ENCODE results near the gene SUCO. TPM values are rescaled to one million over a fixed set of nuclear protein-coding genes. Genes with fewer than 3 reads are reported as not detected.

Gene SUCO
- total and polyA plus RNA-seq, 2 of the 4 experiments (the other 2 are of a cell fraction) = 11.4 to 21.5 TPM

- DNase-seq (no peak), ATAC-seq (ENCODE audit: low read depth) (no peak)
- Histone ChIP-seq H3K23ac (ENCODE audit: low read depth, low read length) (no peak overlapping the region), H2AK9ac (replicated peaks; ENCODE audit: low read depth, low read length, poor library complexity) (no peak overlapping the region), H2AFZ (replicated peaks; ENCODE audit: low read length, poor library complexity) (no peak overlapping the region), H3K27ac (ENCODE audit: insufficient read depth, low read length) (no peak overlapping the region), H3K79me1 (ENCODE audit: low read depth in 1 of 2, low read length in 2 of 2) (no peaks in the 10 kb centered on the region), H3K56ac (ENCODE audit: extremely low read depth, insufficient read depth, low read length) (no peak overlapping the region), H2BK5ac (ENCODE audit: low read depth, low read length, poor library complexity, severe bottlenecking) (no peak overlapping the region), H3K4me1 (ENCODE audit: control insufficient read depth, insufficient read depth, low read length) (no peaks in the 10 kb centered on the region), H3K14ac (replicated peaks; ENCODE audit: low read depth, low read length) (no peak overlapping the region), H2BK20ac (ENCODE audit: low read depth, low read length) (no peak overlapping the region), H3K9me3 (ENCODE audit: control insufficient read depth, insufficient read depth, low read length) (no peaks in the 10 kb centered on the region), H2AK5ac (ENCODE audit: low read depth, low read length) (no peak overlapping the region), H2BK15ac (ENCODE audit: low read depth, low read length) (no peak overlapping the region), H4K91ac (ENCODE audit: insufficient read depth, low read depth, low read length) (no peak overlapping the region), H3K18ac (ENCODE audit: low read depth, low read length) (no peak overlapping the region), H3K4ac (ENCODE audit: low read depth, low read length) (no peak overlapping the region), H2BK120ac (ENCODE audit: low read depth, low read length) (no peak overlapping the region), H3K36me3 (ENCODE audit: control insufficient read depth, insufficient read depth, low read length) (no peaks in the 10 kb centered on the region), H3K4me3 (ENCODE audit: insufficient read depth, low read depth, low read length) (no peak overlapping the region), H3K9ac (ENCODE audit: low read depth, low read length) (no peak overlapping the region), H4K8ac (ENCODE audit: low read depth in 2 of 2, low read length in 2 of 2) (no peak overlapping the region), H3K9me1 (ENCODE audit: insufficient read depth, low read length) (no peaks in the 10 kb centered on the region), H4K5ac (ENCODE audit: low read depth, low read length) (no peak overlapping the region), H3K4me2 (ENCODE audit: low read depth, low read length) (no peak overlapping the region), H4K20me1 (ENCODE audit: insufficient read depth, low read length) (no peaks in the 10 kb centered on the region), H3K27me3 (ENCODE audit: control insufficient read depth, insufficient read depth, low read length) (peaks cover 20% of the 10 kb centered on the region)
- in situ Hi-C loops (cut with MboI; ENCODE audit: low sequenced_read_pairs) (no loop called here), intact Hi-C loops (cut with micrococcal nuclease) (no loop called here), dilution Hi-C loops (cut with HindIII; ENCODE audit: low sequenced_read_pairs, unreplicated experiment) (no loop called here)
- TF ChIP-seq POLR2A (IDR thresholded peaks at IDR 0.05; ENCODE audit: low read depth, low read length) = no peak
- TF ChIP-seq NFE2L2 (IDR thresholded peaks at IDR 0.05; ENCODE audit: low read depth, low read length) = no peak
- TF ChIP-seq RCOR1 (IDR thresholded peaks at IDR 0.05; ENCODE audit: insufficient replicate concordance, low read length) = no peak
- TF ChIP-seq FOS (IDR thresholded peaks at IDR 0.05; ENCODE audit: low read depth, low read length) = no peak
- no peak for TF ChIP-seq RAD21 (IDR thresholded peaks at IDR 0.05; ENCODE audit: low read length)
- no peak for TF ChIP-seq MXI1 (IDR thresholded peaks at IDR 0.05; ENCODE audit: borderline replicate concordance, low read depth, low read length)
- no peak for TF ChIP-seq MAFK (IDR thresholded peaks at IDR 0.05; ENCODE audit: low read depth, low read length)
- no peak for TF ChIP-seq CHD1 (IDR thresholded peaks at IDR 0.05; ENCODE audit: low read depth, low read length)
- TF ChIP-seq, protein P1, sequence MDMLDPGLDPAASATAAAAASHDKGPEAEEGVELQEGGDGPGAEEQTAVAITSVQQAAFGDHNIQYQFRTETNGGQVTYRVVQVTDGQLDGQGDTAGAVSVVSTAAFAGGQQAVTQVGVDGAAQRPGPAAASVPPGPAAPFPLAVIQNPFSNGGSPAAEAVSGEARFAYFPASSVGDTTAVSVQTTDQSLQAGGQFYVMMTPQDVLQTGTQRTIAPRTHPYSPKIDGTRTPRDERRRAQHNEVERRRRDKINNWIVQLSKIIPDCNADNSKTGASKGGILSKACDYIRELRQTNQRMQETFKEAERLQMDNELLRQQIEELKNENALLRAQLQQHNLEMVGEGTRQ (IDR thresholded peaks at IDR 0.05; ENCODE audit: low read depth, low read length) = no peak
- TF ChIP-seq CTCF (conservative IDR thresholded peaks at IDR 0.05; ENCODE audit: low read depth, low read length) = no peak
- TF ChIP-seq MAZ (IDR thresholded peaks at IDR 0.05; ENCODE audit: borderline replicate concordance, low read depth, low read length) = no peak
- TF ChIP-seq ELK1 (IDR thresholded peaks at IDR 0.05; ENCODE audit: borderline replicate concordance, low read depth, low read length) = no peak
- TF ChIP-seq CEBPB (IDR thresholded peaks at IDR 0.05; ENCODE audit: low read depth, low read length) = no peak
- no peak for TF ChIP-seq RFX5 (IDR thresholded peaks at IDR 0.05; ENCODE audit: low read depth, low read length)
- no peak for TF ChIP-seq SMC3 (IDR thresholded peaks at IDR 0.05; ENCODE audit: low read depth, low read length)
- no peak for TF ChIP-seq BHLHE40 (IDR thresholded peaks at IDR 0.05; ENCODE audit: low read depth, low read length)
- BruUV-seq (replicated peaks) = no TSS peak
- CTCF ChIA-PET = interaction anchor here (0.5 kb wide), 1 partner anchor 21 kb away, joined by 5 read pairs; no protein-coding TSS in a partner anchor
- POLR2A ChIA-PET (ENCODE audit: unreplicated experiment) = no interaction called here
- WGBS, 2 experiments (ENCODE audit: extremely low coverage in 2 of 2, insufficient read length in 1 of 2) = 90% methylated on average over 2 of the region's 2 CpGs; no CpG with 5 or more reads in 1 of the 2 experiments
These were observed 34.1 kb upstream of the SUCO start for GRCh38 chr1:172498857-172499256.

Data from IMR-90 (cell line).